ENCODE measurements around the gene CCDC71. TPM values are rescaled to one million over a fixed set of nuclear protein-coding genes. Genes with fewer than 3 reads are reported as not detected.

CCDC71 gene
- total RNA-seq: 18.1 and 24.7 TPM in 2 replicates

DNA sequence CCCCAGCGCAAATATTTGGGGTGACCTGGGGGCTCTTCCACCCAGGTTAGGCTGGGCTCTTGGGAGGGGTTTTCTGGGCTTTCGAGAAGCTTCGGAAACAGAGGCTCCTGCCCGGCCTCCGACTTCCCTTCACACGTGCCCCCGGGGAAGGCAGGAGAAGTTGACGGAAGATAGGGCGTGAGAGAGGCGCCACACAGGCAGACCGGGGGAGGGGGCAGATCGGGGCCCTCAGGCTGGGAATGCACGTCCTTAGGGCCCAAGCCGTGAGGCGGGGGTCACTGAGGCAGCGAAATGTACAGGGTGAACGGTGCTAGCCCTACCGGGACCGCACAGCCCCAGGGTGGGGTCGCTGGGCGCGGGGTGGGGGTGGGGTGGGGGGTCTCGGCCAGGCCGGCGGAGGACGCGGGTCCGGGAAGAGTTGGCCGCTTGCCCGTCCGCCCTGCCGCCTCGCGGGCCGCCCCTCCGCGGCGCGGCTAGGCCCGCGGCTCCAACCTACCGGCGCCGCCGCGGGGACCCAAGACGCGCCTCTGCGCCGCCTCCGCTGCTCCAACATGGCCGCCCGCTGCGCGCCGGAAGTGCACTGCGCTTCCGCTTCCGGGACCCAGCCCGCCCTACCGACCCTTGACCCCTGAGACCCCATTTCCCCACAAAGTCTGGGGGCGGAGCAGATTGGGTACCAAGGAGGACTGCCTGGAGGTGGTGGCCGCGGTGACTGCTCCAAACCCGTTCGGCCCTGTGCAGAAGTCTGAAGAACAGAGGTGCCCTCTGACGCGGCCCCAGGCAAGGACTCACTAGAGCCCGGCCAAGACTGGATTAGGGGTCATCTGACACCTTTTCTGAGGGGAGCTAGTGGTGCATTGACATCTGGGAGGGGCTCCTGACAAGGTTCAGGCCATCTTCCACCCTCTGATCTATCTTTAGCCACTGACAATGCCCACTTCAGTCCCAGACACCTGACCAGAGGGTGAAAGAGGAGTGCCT lies at the start of gene CCDC71:
Gene CCDC71 (minus strand): TSS at position 561 of the 981 bp plus-strand sequence. CDS start 2,123 bp downstream, outside the sequence.

GRCh38 chr3:49171119-49171774 lies 5.1 kb upstream of the CCDC71 start, which contains the start of gene KLHDC8B:
KLHDC8B (plus strand) TSS chr3:49171598; CDS start chr3:49172770, 1,172 bp downstream.

GRCh38 chr3:49132437-49133225 lies 33.5 kb downstream of the CCDC71 start, which contains the start of gene LAMB2:
LAMB2 (minus strand) TSS chr3:49133050; CDS start chr3:49132867, 183 bp downstream.

GRCh38 chr3:49120438-49121131 lies 45.5 kb downstream of the CCDC71 start, which contains the start of gene USP19:
USP19 (minus strand) TSS chr3:49120823; CDS start chr3:49119145, 1,678 bp downstream.

Other genes starting within 250 kb of the CCDC71 start
- gene ARIH2, start 247.5 kb downstream of the CCDC71 start, total RNA-seq: 82.4 and 92.6 TPM in 2 replicates
- 24.6 and 42.4 TPM in 2 replicates for gene P4HTM, start 176.1 kb downstream of the CCDC71 start, total RNA-seq
- gene WDR6, start 158.9 kb downstream of the CCDC71 start, total RNA-seq: 70.9 and 85.1 TPM in 2 replicates
- 60.7 and 60.8 TPM in 2 replicates for gene DALRD3, start 147.8 kb downstream of the CCDC71 start, total RNA-seq
- 58.4 and 80.2 TPM in 2 replicates for gene NDUFAF3, start 144.2 kb downstream of the CCDC71 start, total RNA-seq
- 312 and 352 TPM in 2 replicates for gene IMPDH2, start 136.9 kb downstream of the CCDC71 start, total RNA-seq
- gene QRICH1, start 72.3 kb downstream of the CCDC71 start, total RNA-seq: 60.5 and 87.7 TPM in 2 replicates
- 331 and 342 TPM in 2 replicates for gene QARS1, start 61.6 kb downstream of the CCDC71 start, total RNA-seq
- 56.4 and 61.4 TPM in 2 replicates for gene USP19, start 45.5 kb downstream of the CCDC71 start, total RNA-seq
- gene LAMB2, start 33.3 kb downstream of the CCDC71 start, total RNA-seq: 296 and 640 TPM in 2 replicates
- gene KLHDC8B, start 5.3 kb upstream of the CCDC71 start, total RNA-seq: 16.9 and 21.5 TPM in 2 replicates
- 1.2 and 1.4 TPM in 2 replicates for gene C3orf62, start 110.9 kb upstream of the CCDC71 start, total RNA-seq
- gene USP4, start 173.7 kb upstream of the CCDC71 start, total RNA-seq: 27.1 and 28.1 TPM in 2 replicates
- 201 and 234 TPM in 2 replicates for gene GPX1, start 192.0 kb upstream of the CCDC71 start, total RNA-seq
- 637 and 760 TPM in 2 replicates for gene RHOA, start 245.6 kb upstream of the CCDC71 start, total RNA-seq
- gene TCTA, start 246.1 kb upstream of the CCDC71 start, total RNA-seq: 14.5 and 17.7 TPM in 2 replicates